CD4-positive, alpha-beta T cell (primary cell): Measurements from ENCODE around the gene KAZALD1. TPM values are rescaled to one million over a fixed set of nuclear protein-coding genes. Genes with fewer than 3 reads are reported as not detected.

Source experiments
- ATAC-seq: fragments of 200-7000 bp; cut with Tn5 transposase; one replicate; pipeline ENCODE4 v1.10.0; 2022; ENCODE audit warnings: mild to moderate bottlenecking; ENCODE audit not compliant: poor library complexity
- CTCF ChIA-PET: fragments of 350-600 bp; sonication (Branson Sonifier 250); formaldehyde crosslinking; loops from one replicate; lab custom pipeline; 2021; ENCODE audit warnings: antibody characterized with exemption, inconsistent platforms; lab: Charles Lee
- POLR2A ChIA-PET: fragments of 350-600 bp; sonication (Branson Sonifier 250); formaldehyde crosslinking; loops from one replicate; lab custom pipeline; 2021; ENCODE audit warnings: antibody characterized with exemption, inconsistent platforms; lab: Charles Lee
- DNase-seq, 14 experiments: peaks; one replicate each; pipeline ENCODE4 v3.0.0-alpha.2; 2013 to 2020; ENCODE audit warnings: mixed read lengths in 2 of 14
- H3K27ac ChIP-seq, 2 donors: one replicate each; pipeline versions ENCODE4 v1.5.1 to v1.7.0; 2013; ENCODE audit warnings: low read length in 2 of 2, low read depth in 1 of 2, mild to moderate bottlenecking in 1 of 2
- H3K27me3 ChIP-seq, 2 experiments: 1 replicate in 1 of 2; 2 replicates in 1 of 2; pipeline versions ENCODE4 v1.6.1 to v1.7.0; 2013; ENCODE audit warnings: low read length in 2 of 2, control low read depth in 1 of 2, mild to moderate bottlenecking in 1 of 2, moderate library complexity in 1 of 2; ENCODE audit not compliant: insufficient read depth in 2 of 2, control insufficient read depth in 1 of 2
- H3K36me3 ChIP-seq: one replicate; pipeline ENCODE4 v1.6.1; 2013; ENCODE audit warnings: low read length, control low read depth; ENCODE audit not compliant: insufficient read depth
- H3K4me1 ChIP-seq: one replicate; pipeline ENCODE4 v1.6.1; 2013; ENCODE audit warnings: low read length, control low read depth; ENCODE audit not compliant: insufficient read depth
- H3K4me3 ChIP-seq: one replicate; pipeline ENCODE4 v1.5.1; 2013; ENCODE audit warnings: mild to moderate bottlenecking, low read length, moderate library complexity
- H3K9me3 ChIP-seq, 2 experiments: 1 replicate in 1 of 2; 2 replicates in 1 of 2; pipeline versions ENCODE4 v1.6.1 to v1.7.0; 2013; ENCODE audit warnings: low read length in 2 of 2, mild to moderate bottlenecking in 2 of 2, control low read depth in 1 of 2, moderate library complexity in 1 of 2; ENCODE audit not compliant: control insufficient read depth in 1 of 2, insufficient read depth in 1 of 2
- H3K27ac Mint-ChIP-seq: one replicate; pipeline ENCODE4 v1.8.0; 2020; ENCODE audit warnings: mixed read lengths
- H3K27me3 Mint-ChIP-seq: one replicate; pipeline ENCODE4 v1.8.0; 2021; ENCODE audit warnings: mixed read lengths
- H3K36me3 Mint-ChIP-seq: one replicate; pipeline ENCODE4 v1.8.0; 2021; ENCODE audit warnings: low read depth, mixed read lengths
- H3K4me1 Mint-ChIP-seq: one replicate; pipeline ENCODE4 v1.8.0; 2021; ENCODE audit warnings: low read depth, mixed read lengths
- H3K4me3 Mint-ChIP-seq: one replicate; pipeline ENCODE4 v1.8.0; 2020; ENCODE audit warnings: mild to moderate bottlenecking, mixed read lengths
- H3K9me3 Mint-ChIP-seq: one replicate; pipeline ENCODE4 v1.8.0; 2020; ENCODE audit warnings: mixed read lengths
- CTCF ChIP-seq: fragments of 200-600 bp; IDR thresholded peaks from one replicate; pipeline ENCODE4 v1.8.0; 2022; ENCODE audit warnings: antibody characterized with exemption, mild to moderate bottlenecking
- intact Hi-C, 2 experiments: fragments of 100-400 bp; cut with DNase I in 1 of 2; cut with micrococcal nuclease in 1 of 2; formaldehyde crosslinking; loops; one replicate each; pipeline versions ENCODE4 v1.15.1 to v1.9.0; 2023 to 2025; cut with DNase I, micrococcal nuclease
- total RNA-seq, 174 experiments: library from RNA in 2 of 174; stranded (reverse) in 2 of 174; gene quantifications; one replicate each; pipeline ENCODE4 v1.2.3 and lab custom pipeline; 2021 to 2026

Gene KAZALD1
- total RNA-seq, 2 experiments from 2014 or later: not detected

GRCh38 chr10:101043363-101043707, 18.5 kb upstream of the KAZALD1 start:
- Histone ChIP-seq H3K4me3 (peak overlapping the region; percentile 66), H3K27me3 (peaks cover 15 to 20% of the 10 kb centered on the region in 2 experiments), H3K9me3 (peaks cover 0 to 6% of the 10 kb centered on the region in 2 experiments), H3K36me3 (peaks cover 20% of the 10 kb centered on the region), H3K27ac (peak overlapping the region in 1 of 2 donors; percentile 39), H3K4me1 (peaks cover 29% of the 10 kb centered on the region)
- no peak for TF ChIP-seq CTCF
- CTCF ChIA-PET: interaction anchor here (0.5 to 2.1 kb wide), 10 partner anchors 11 to 508 kb away, joined by 3 to 8 read pairs (median 4); partner anchors contain the start of genes HIF1AN, PDZD7 and SFXN3
- POLR2A ChIA-PET: interaction anchor here (0.6 to 4.9 kb wide), 9 partner anchors 12 to 79 kb away, joined by 3 to 48 read pairs (median 4); partner anchors contain the start of genes KAZALD1, PDZD7 and SFXN3
- H3K9me3 Mint-ChIP-seq: no peaks in the 10 kb centered on the region
- peaks cover 18% of the 10 kb centered on the region for H3K36me3 Mint-ChIP-seq
- H3K27ac Mint-ChIP-seq: no peak overlapping the region
- H3K4me3 Mint-ChIP-seq: peak overlapping the region; percentile 95
- DNase-seq (no peak), ATAC-seq (no peak)
- intact Hi-C loops: loop anchor here (2.0 to 10.0 kb wide), 4 partner anchors 17 to 1701 kb away; partner anchors contain the start of genes BLOC1S2 (in 1 of the 2), KAZALD1 (in 1 of the 2) and WBP1L (in 1 of the 2)
- peaks cover 22% of the 10 kb centered on the region for H3K27me3 Mint-ChIP-seq
- peaks cover 28% of the 10 kb centered on the region for H3K4me1 Mint-ChIP-seq

DNA sequence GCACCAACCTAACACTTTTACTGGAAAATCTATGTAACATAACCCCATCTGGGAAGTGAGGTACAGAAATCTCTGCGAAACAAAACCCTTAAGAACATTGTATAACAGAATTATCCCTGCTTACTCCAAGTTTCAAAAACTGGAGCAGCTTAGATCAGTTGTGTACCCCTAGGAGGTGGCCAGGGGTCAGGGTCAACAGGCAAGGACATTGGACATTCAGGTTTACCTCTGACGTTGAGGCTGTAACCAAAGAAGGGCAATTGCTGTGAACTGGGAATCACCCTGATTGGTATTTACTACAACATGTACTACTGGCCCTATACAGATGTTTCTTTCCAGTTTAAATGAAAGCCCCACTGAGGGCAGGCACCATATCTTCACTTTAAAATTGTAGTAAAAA, 17.7 kb upstream of the KAZALD1 start:
- H3K4me3 Mint-ChIP-seq: peak overlapping the region; percentile 0
- peaks cover 30% of the 10 kb centered on the region for H3K27me3 Mint-ChIP-seq
- Histone ChIP-seq H3K4me3 (no peak overlapping the region), H3K27ac (no peak overlapping the region), H3K27me3 (peaks cover 23 to 27% of the 10 kb centered on the region in 2 experiments), H3K36me3 (peaks cover 12% of the 10 kb centered on the region), H3K4me1 (peaks cover 33% of the 10 kb centered on the region), H3K9me3 (peaks cover 0 to 12% of the 10 kb centered on the region in 2 experiments)
- no peaks in the 10 kb centered on the region for H3K9me3 Mint-ChIP-seq
- POLR2A ChIA-PET: interaction anchor here (2.1 to 4.9 kb wide), 3 partner anchors 13 to 22 kb away, joined by 21 to 48 read pairs (median 24); partner anchors contain the start of genes KAZALD1, PDZD7 and SFXN3
- no peak for DNase-seq
- no peak for TF ChIP-seq CTCF
- no peak for ATAC-seq
- intact Hi-C loops: loop anchor here (5.0 to 10.0 kb wide), 3 partner anchors 98 to 1701 kb away; partner anchors contain the start of genes BLOC1S2 (in 1 of the 2) and WBP1L (in 1 of the 2)
- H3K4me1 Mint-ChIP-seq: peaks cover 35% of the 10 kb centered on the region
- CTCF ChIA-PET: interaction anchor here (0.8 to 2.1 kb wide), 3 partner anchors 13 to 98 kb away, joined by 5 to 8 read pairs (median 7); partner anchors contain the start of genes PDZD7 and SFXN3
- H3K27ac Mint-ChIP-seq: no peak overlapping the region
- H3K36me3 Mint-ChIP-seq: peaks cover 12% of the 10 kb centered on the region

DNA sequence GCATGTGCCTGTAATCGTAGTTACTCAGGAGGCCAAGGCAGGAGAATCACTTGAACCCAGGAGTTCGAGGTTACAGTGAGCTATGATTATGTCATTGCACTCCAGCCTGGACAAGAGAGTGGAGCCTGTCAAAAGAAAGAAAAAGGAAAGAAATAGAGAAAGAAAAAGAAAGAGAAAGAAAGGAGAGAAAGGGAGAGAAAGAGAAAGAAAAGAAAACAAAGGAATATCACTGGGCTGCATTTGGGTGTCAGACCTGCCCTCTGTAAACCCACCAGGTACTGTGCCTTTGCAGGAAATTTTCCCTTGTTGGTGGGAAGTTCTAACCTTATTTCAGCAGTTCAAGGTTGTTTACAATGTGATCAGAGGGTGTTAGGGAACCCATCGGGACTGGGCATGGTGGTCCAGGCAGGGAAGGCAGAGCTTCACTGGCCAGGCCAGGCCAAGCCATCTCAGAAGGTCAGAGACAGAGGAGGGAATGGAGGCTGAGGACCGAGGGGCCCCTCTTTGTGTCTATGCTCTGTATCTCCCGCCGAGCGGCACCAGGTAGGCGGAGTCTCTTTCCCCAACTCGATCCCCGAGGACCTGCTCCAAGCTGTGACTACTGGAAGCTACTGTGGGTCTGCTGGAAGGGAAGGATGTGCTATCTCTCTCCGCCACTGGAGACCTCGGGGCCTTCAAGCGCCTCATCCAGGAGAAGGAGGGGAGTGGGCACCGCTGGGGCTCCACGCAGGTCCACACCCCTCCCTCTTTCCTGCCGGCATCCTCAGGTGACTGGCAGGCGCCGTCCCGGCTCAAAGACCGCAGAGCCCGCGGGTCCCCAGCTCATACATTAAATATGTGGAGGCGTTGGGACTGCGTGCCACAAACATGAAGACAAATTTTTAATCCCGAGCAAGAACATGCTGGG, 15.2 kb upstream of the KAZALD1 start:
- no peak overlapping the region for H3K4me3 Mint-ChIP-seq
- Histone ChIP-seq H3K27ac (no peak overlapping the region), H3K27me3 (peaks cover 44 to 46% of the 10 kb centered on the region in 2 experiments), H3K4me3 (no peak overlapping the region), H3K36me3 (no peaks in the 10 kb centered on the region), H3K9me3 (peaks cover 0 to 12% of the 10 kb centered on the region in 2 experiments), H3K4me1 (peaks cover 37% of the 10 kb centered on the region)
- no peak overlapping the region for H3K27ac Mint-ChIP-seq
- POLR2A ChIA-PET: interaction anchor here (0.8 kb wide), 1 partner anchor 16 kb away, joined by 3 read pairs; no protein-coding TSS in a partner anchor
- H3K27me3 Mint-ChIP-seq: peaks cover 52% of the 10 kb centered on the region
- no peaks in the 10 kb centered on the region for H3K36me3 Mint-ChIP-seq
- H3K9me3 Mint-ChIP-seq: no peaks in the 10 kb centered on the region
- intact Hi-C loops: loop anchor here in 1 of 2 experiments (10.0 kb wide), 2 partner anchors 762 to 1698 kb away; partner anchors contain the start of genes BLOC1S2 and WBP1L
- DNase-seq: no peak
- no peak for ATAC-seq
- TF ChIP-seq CTCF: no peak
- peaks cover 35% of the 10 kb centered on the region for H3K4me1 Mint-ChIP-seq
- CTCF ChIA-PET: interaction anchor here (1.0 to 2.2 kb wide), 4 partner anchors 12 to 19 kb away, joined by 3 to 6 read pairs (median 5); no protein-coding TSS in a partner anchor
